ENCODE data around the gene CAPZA2. TPM values are rescaled to one million over a fixed set of nuclear protein-coding genes. Genes with fewer than 3 reads are reported as not detected.

Gene CAPZA2
- total RNA-seq, 1 donor from 2014 or later = 69.8 TPM

DNA sequence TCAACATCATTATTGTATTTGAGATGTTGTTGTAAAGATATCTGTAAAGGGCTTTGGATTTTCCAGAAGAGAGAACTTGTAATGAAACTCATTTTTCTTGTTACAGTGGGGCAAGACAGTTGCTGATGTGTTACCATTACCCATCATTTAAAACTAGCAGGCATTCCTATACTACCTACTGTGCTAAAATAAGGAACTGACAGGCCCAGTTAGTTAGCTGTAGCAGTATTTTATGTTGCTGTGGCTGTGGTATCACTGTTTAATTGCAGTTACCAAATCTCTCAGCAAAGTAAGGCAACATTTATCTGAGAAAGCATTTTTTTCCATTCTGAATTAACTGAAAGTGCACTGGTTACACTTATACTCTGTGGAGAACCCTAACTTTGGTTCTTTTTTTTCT lies 100.8 kb downstream of the CAPZA2 start:
- no peak for DNase-seq (ENCODE audit: low read depth)
- Histone ChIP-seq H3K4me3 (ENCODE audit: low read depth, low read length) (no peak overlapping the region), H3K36me3 (ENCODE audit: control insufficient read depth, insufficient read depth, low read length) (no peaks in the 10 kb centered on the region), H3K27me3 (ENCODE audit: control insufficient read depth, insufficient read depth, low read length) (no peaks in the 10 kb centered on the region)
- TF ChIP-seq, protein P1, sequence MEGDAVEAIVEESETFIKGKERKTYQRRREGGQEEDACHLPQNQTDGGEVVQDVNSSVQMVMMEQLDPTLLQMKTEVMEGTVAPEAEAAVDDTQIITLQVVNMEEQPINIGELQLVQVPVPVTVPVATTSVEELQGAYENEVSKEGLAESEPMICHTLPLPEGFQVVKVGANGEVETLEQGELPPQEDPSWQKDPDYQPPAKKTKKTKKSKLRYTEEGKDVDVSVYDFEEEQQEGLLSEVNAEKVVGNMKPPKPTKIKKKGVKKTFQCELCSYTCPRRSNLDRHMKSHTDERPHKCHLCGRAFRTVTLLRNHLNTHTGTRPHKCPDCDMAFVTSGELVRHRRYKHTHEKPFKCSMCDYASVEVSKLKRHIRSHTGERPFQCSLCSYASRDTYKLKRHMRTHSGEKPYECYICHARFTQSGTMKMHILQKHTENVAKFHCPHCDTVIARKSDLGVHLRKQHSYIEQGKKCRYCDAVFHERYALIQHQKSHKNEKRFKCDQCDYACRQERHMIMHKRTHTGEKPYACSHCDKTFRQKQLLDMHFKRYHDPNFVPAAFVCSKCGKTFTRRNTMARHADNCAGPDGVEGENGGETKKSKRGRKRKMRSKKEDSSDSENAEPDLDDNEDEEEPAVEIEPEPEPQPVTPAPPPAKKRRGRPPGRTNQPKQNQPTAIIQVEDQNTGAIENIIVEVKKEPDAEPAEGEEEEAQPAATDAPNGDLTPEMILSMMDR (IDR thresholded peaks at IDR 0.05; ENCODE audit: insufficient read depth, low read length, poor library complexity, severe bottlenecking) = no peak

- TF ChIP-seq, protein P1 (IDR thresholded peaks at IDR 0.05; ENCODE audit: insufficient read depth, low read length, poor library complexity, severe bottlenecking) = no peak
- no peak overlapping the region for H3K4me3 ChIP-seq (ENCODE audit: low read depth, low read length)
- H3K36me3 ChIP-seq (ENCODE audit: control insufficient read depth, insufficient read depth, low read length) = no peaks in the 10 kb centered on the region
- no peak for DNase-seq (ENCODE audit: low read depth)
- H3K27me3 ChIP-seq (ENCODE audit: control insufficient read depth, insufficient read depth, low read length) = no peaks in the 10 kb centered on the region
These were observed 104.2 kb downstream of the CAPZA2 start for GRCh38 chr7:116966601-116967000.

DNA sequence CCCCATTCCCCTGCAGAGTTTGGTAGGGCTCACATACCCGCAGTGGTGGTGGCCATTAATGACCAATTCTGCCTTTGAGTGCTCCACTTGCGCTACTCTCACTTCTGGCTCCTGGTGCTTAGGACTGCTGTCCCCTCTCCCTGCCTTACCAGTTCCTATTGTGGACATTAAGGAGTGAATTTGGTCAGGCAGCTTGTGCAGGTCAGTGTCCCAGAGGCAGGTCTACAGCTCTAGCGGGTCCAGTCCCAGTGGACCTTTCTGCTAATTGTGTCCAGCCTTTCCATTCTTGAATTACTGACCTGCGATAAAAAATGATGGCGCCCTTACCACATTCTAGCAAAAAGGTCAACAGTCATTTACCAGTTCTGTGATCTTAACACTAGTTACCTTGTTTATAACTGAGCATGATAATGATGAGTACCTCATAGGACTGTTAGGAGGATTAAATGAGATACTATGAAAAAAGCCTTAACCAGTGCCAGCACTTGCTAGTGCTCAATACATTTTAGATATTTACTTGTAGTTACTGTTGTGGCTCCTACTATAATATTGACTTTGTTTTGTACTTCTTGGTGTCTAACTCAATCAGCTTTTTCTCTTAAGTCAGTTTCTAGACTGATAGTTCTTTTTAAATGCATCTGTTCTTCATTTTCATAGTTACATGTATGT lies 105.0 kb downstream of the CAPZA2 start:
- DNase-seq (ENCODE audit: low read depth) = no peak
- H3K4me3 ChIP-seq (ENCODE audit: low read depth, low read length) = no peak overlapping the region
- TF ChIP-seq, protein P1 (IDR thresholded peaks at IDR 0.05; ENCODE audit: insufficient read depth, low read length, poor library complexity, severe bottlenecking) = no peak
- no peaks in the 10 kb centered on the region for H3K36me3 ChIP-seq (ENCODE audit: control insufficient read depth, insufficient read depth, low read length)
- H3K27me3 ChIP-seq (ENCODE audit: control insufficient read depth, insufficient read depth, low read length) = no peaks in the 10 kb centered on the region

- Histone ChIP-seq H3K4me3 (ENCODE audit: low read depth, low read length) (no peak overlapping the region), H3K36me3 (ENCODE audit: control insufficient read depth, insufficient read depth, low read length) (no peaks in the 10 kb centered on the region), H3K27me3 (ENCODE audit: control insufficient read depth, insufficient read depth, low read length) (no peaks in the 10 kb centered on the region)
- TF ChIP-seq, protein P1 (IDR thresholded peaks at IDR 0.05; ENCODE audit: insufficient read depth, low read length, poor library complexity, severe bottlenecking) = no peak
- DNase-seq (ENCODE audit: low read depth) = no peak
These were observed 105.6 kb downstream of the CAPZA2 start for GRCh38 chr7:116967983-116968382.

DNA sequence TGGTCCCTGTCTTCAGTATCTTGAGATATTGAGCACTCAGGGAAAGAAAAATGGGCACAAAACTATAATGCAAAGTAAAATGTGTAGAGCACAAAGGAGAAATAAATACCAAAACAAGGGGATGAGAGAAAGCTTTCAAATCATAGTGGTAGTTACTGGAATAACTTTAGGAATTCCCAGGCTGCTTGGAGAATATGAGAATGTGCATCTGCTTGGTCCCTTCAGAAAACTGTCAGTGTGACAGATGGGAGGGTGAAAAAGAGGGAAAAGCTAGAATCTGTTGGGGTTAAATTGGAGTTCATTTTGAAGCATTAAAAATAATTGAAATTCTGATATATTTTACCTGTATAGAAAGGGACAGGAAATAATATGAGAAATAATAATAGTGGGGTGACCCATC lies 106.2 kb downstream of the CAPZA2 start:
- TF ChIP-seq, protein P1 (IDR thresholded peaks at IDR 0.05; ENCODE audit: insufficient read depth, low read length, poor library complexity, severe bottlenecking) = no peak
- Histone ChIP-seq H3K36me3 (ENCODE audit: control insufficient read depth, insufficient read depth, low read length) (no peaks in the 10 kb centered on the region), H3K4me3 (ENCODE audit: low read depth, low read length) (no peak overlapping the region), H3K27me3 (ENCODE audit: control insufficient read depth, insufficient read depth, low read length) (no peaks in the 10 kb centered on the region)
- DNase-seq (ENCODE audit: low read depth) = no peak

GRCh38 chr7:116969371-116969902 lies 107.0 kb downstream of the CAPZA2 start:
- no peak for DNase-seq (ENCODE audit: low read depth)
- no peaks in the 10 kb centered on the region for H3K27me3 ChIP-seq (ENCODE audit: control insufficient read depth, insufficient read depth, low read length)

More at GRCh38 chr7:116969371-116969902, 107.0 kb downstream of the CAPZA2 start:
- Histone ChIP-seq H3K4me3 (ENCODE audit: low read depth, low read length) (no peak overlapping the region), H3K36me3 (ENCODE audit: control insufficient read depth, insufficient read depth, low read length) (no peaks in the 10 kb centered on the region)
- TF ChIP-seq, protein P1 (IDR thresholded peaks at IDR 0.05; ENCODE audit: insufficient read depth, low read length, poor library complexity, severe bottlenecking) = no peak

Measured in kidney epithelial cell (primary cell).